GM18517 (cell line): Measurements from ENCODE around the gene SEPTIN14.
"Not testable (repeated sequence)": the region's sequence is repeated elsewhere in the genome, so short reads cannot be mapped to it uniquely, and the experiment has no call there.

Source experiments
- ATAC-seq: cut with Tn5 transposase; IDR thresholded peaks from one replicate; pipeline ENCODE4 v1.9.1; 2021; ENCODE audit warnings: mild to moderate bottlenecking, moderate library complexity; ENCODE audit not compliant: unreplicated experiment

Gene SEPTIN14

DNA sequence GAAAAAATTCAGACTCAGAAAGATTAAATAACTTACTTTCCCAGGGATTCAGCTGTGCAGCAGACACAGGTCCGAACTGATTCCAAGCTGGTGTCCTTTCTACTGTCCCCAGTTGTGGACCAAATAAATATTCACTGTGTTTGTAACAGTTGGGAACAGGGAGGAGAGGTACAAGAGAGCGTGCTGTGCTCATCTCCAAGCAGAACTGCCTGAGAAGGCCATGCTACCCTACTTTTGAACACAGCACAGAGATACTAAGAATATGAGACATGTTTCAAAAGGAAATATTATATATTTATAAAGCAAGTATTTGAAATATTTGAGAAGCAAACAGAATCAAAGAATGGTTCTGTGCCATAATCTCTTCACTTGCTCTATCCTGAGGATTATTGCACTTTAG is at the start of gene SEPTIN14:
Gene SEPTIN14, minus strand, starts transcription at position 101 of the 400 bp plus-strand sequence. CDS start 756 bp downstream, outside the sequence.
- ATAC-seq, result not testable (repeated sequence)

GRCh38 chr7:55903985-55904759 is 41.6 kb upstream of the SEPTIN14 start:
- ATAC-seq, result peak; percentile 91

GRCh38 chr7:55901059-55901458 is 38.5 kb upstream of the SEPTIN14 start:
- ATAC-seq, result not testable (repeated sequence)

DNA sequence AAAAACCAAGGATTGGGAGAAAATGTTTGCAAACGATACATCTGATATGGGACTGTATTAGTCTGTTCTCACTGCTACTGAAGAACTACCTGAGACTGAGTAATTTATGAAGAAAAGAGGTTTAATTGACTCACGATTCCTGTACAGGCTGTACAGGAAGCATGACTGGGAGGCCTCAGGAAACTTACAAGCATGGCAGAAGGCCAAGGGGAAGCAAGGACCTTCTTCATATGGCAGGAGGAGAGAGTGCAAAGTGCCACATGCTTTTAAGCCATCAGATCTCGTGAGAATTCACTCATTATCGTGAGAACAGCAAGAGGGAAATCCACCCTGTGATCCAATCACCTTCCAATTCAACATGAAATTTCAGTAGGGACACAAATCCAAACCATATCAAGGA is 35.7 kb upstream of the SEPTIN14 start:
- ATAC-seq, result no peak

DNA sequence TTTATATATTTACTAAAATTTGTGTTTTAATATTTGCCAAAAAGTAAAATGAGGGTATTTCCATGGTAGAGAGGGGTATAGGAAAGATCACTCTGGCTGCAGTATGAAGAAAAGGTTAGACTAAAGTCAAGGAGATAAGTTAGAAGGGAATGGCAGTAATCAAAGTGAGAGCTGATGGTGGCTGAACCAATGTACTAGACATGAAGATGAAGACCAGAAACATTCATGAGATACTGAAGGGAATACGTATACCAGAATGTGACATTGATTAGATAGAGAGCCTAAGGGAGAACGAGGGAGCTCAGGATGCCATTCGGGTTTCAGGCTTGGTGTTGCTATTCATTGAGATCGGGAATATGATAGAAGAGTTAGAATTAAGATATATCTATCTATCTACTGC is 32.5 kb upstream of the SEPTIN14 start:
- no peak for ATAC-seq

DNA sequence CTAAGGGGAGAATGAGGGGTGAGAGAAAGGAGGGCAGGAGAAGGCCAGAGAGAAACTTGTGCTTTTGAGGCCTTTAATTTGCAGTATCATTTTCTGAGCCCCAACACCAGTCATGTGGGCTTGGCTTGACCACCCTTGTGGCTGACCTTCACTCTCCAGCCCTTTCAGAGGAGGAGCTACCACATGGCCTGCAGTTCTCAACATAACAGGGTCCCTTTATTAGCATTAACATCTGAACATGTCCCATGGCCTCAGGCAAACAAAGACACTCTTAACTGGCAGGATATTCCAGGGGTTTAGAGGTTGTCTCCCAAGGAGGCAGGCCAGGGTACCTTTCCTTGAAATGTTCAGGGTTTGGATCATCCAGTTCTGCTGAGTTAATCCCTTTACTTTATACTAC is 31.4 kb upstream of the SEPTIN14 start:
- no peak for ATAC-seq

- ATAC-seq, result not testable (repeated sequence)
Measured at GRCh38 chr7:55888378-55888777, 25.8 kb upstream of the SEPTIN14 start.

DNA sequence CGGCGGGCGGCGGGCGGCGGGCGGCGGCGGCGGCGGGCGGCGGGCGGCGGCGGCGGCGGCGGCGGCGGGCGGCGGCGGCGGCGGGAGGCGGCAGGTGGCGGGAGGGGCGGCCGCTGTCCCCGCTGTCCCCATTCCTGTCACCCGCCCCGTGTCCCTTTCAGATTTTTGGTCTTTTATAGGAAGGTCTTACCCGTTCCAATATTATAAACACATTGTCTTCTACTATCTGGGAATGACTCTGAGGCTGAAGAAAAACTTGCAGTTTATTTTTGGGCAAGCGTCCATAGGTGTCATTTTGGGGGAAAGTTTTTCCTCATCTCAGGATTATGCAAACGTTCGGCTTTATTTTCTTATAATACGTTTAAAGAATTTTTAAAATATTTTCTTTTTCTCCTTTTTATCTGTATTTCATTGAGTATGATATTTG is 25.3 kb upstream of the SEPTIN14 start:
- ATAC-seq, result no peak

- ATAC-seq, result no peak
Measured at GRCh38 chr7:55884321-55884720, 21.8 kb upstream of the SEPTIN14 start.

- no peak for ATAC-seq
Measured at GRCh38 chr7:55878691-55879090, 16.1 kb upstream of the SEPTIN14 start.

DNA sequence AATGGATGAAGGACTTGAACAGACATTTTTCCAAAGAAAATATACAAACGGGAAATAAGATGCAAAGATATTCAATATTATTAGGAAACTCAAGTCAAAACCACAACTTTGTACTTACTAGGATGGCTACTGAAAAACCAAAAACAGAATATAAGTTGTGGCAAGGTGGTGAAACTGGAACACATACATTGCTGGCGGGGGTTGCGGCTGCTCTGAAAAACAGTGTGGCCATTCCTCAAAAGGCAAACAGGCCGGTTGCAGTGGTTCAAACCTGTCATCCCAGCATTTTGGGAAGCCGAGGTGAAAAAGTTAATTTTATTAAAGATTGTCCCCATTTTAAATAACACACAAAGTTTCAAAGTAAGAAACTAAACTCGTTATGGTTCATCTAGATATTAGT is 14.8 kb upstream of the SEPTIN14 start:
- ATAC-seq, result no peak

DNA sequence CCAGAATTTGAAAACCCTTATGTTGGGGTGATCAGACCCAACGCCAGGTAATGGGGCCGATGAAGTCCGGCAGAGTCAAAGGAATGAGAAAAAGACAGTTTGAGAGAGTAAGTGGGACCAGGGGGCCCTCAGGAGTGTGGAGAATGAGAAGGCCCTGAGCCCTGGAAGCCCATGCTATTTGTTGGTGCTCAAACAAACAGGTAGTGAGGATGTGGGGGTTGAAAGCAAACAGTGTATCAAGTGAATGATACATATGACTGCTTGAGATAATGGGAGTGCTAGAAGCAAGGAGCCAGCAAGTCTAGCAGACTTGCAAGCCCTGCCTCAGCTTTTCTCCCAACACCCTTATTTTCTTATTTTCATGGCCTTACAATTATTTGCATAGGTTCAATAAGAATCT is 11.2 kb upstream of the SEPTIN14 start:
- ATAC-seq, result no peak

DNA sequence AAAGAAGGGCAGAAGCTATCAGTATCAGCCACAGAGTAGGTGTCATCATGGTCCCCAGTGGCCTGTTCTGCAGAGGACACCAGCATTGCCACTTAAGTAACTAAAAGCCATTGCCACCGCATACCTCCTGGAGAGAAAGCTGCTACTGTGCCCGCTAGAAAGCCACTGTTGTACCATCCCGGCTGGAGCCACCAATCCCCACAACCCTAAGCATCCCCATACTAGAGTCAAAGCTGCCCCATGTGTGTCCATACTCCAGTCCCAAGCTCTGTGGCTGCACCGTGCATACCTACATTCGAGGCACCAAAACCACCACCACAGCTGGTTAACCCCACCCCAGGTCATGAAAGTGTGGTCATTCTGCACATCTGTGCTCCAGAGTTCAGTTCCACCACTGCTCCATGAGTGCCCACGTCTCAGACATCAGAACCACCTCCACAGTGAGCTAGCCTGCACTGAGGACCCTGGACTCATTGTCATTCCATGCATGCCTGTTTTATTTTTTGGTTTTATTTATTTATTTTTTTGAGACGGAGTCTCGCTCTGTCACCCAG is 9.5 kb upstream of the SEPTIN14 start:
- no peak for ATAC-seq

DNA sequence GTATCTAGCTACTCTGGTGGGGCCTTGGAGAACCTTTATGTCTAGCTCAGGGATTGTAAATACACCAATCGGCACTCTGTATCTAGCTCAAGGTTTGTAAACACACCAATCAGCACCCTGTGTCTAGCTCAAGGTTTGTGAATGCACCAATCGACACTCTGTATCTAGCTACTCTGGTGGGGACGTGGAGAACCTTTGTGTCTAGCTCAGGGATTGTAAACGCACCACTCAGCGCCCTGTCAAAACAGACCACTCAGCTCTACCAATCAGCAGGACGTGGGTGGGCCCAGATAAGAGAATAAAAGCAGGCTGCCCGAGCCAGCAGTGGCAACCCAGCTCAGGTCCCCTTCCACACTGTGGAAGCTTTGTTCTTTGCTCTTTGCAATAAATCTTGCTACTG is 6.4 kb upstream of the SEPTIN14 start:
- ATAC-seq, result not testable (repeated sequence)

- not testable (repeated sequence) for ATAC-seq
Measured at GRCh38 chr7:55845164-55845563, 17.4 kb downstream of the SEPTIN14 start.

- ATAC-seq, result no peak
Measured at GRCh38 chr7:55838595-55838994, 24.0 kb downstream of the SEPTIN14 start.

DNA sequence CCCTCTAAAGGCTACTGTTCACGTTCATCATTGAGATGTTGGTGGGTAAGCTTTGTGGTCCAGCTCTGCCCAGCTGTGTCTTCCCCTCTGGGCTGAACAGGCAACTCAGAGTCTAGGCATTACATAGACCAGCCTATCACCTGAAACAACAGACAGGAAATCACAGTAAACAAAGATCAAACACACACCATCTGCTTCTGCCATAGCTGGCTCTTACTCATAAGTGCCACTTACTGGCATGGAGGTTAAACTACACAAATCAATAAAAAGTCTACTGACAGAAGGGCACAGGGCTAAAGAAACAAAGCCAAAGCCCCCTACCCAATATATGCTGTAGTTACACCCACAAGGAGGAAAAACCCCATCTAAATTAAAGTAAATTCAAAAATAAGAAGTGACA is 35.0 kb downstream of the SEPTIN14 start:
- no peak for ATAC-seq

DNA sequence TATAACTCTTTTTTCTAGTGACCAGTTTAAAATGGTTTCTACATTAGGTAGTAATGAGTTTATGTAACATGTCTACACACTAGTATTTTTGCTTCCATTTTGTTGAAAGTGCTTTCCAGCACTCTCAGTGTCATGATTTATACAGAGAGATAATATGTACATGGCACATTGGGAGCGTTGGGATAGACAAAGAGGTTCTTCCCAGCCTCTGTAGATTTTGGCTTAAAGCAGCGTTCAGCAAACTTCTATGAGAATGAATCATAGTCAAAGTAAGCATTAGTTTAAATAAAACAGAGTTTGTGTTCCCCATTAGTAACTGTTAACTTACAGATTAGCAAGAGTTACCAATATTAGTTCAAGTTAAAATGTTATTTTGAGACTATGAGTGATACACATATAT is 43.9 kb downstream of the SEPTIN14 start:
- no peak for ATAC-seq

GRCh38 chr7:55797260-55797659 is 65.3 kb downstream of the SEPTIN14 start:
- ATAC-seq, result not testable (repeated sequence)

DNA sequence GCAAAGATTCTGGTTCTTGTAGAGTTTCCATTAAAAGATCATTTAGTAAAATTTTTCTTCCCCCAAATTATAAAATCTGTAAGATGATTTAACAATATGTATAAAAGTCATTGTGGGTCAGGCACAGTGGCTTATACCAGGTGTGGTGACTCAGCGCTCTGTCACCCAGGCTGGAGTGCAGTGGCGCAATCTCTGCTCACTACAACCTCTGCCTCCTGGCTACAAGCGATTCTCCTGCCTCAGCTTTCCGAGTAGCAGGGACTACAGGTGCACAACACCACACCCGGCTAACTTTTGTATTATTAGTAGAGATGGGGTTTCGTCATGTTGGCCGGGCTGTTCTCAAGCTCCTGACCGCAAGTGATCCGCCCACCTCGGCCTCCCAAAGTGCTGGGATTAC is 68.0 kb downstream of the SEPTIN14 start:
- ATAC-seq, result no peak

DNA sequence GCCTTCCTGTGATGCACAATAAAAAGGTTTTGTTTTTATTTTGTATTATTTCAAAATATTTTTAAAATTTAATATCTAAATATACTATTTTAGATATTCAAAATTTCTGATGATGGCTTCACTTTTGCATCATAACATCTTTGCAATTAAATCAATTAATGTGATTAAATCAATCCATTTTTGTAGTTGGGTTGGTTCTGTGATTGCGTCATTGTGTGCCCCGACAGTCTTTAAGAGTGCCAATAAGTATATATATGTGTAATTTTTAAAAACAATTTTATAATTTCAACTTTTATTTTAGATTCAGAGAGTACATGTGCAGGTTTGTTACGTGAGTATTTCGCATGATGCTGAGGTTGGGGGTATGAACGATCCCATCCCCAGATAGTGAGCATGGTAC is 70.5 kb downstream of the SEPTIN14 start:
- no peak for ATAC-seq

- no peak for ATAC-seq
Measured at GRCh38 chr7:55787796-55788195, 74.8 kb downstream of the SEPTIN14 start.

DNA sequence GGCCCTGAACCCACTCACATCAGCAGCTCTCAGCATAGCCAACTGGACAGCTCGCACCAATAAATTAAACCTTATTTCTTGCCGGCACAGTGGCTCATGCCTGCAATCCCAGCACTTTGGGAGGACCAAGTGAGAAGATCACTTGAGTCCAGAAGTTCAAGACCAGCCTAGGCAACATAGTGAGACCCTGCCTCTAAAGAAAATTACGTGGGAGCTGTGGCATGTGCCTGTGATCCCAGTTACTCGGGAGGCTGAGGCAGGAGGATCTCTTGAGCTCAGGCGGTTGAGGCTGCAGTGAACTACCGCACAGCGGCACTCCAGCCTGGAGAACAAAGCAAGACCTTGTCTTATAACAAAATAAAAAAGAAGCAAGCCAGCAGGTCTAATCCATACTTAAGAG is 75.7 kb downstream of the SEPTIN14 start:
- ATAC-seq, result no peak
